HG03095 (cell line): ENCODE data around the gene UBE4B.
"Not testable (repeated sequence)": the region's sequence is repeated elsewhere in the genome, so short reads cannot be mapped to it uniquely, and the experiment has no call there.

Experiments
- ATAC-seq: cut with Tn5 transposase; IDR thresholded peaks from one replicate; pipeline ENCODE4 v1.9.1; 2021; ENCODE audit warnings: moderate library complexity; ENCODE audit not compliant: unreplicated experiment

Gene UBE4B

GRCh38 chr1:10207810-10208209, 175.1 kb downstream of the UBE4B start:
- ATAC-seq = no peak

GRCh38 chr1:10208537-10208936, 175.8 kb downstream of the UBE4B start:
- no peak for ATAC-seq

- ATAC-seq = no peak
Measured at GRCh38 chr1:10209590-10209904, 176.8 kb downstream of the UBE4B start.

- ATAC-seq = peak; percentile 96
Measured at GRCh38 chr1:10209905-10210810, 177.4 kb downstream of the UBE4B start, which contains the start of gene KIF1B. TSS of gene KIF1B (plus strand) at chr1:10210570. CDS start at chr1:10232329, 21,759 bp downstream.

GRCh38 chr1:10210841-10211804, 178.4 kb downstream of the UBE4B start:
- no peak for ATAC-seq

GRCh38 chr1:10211805-10212410, 179.2 kb downstream of the UBE4B start:
- no peak for ATAC-seq

GRCh38 chr1:10212476-10212875, 179.7 kb downstream of the UBE4B start:
- ATAC-seq = no peak

GRCh38 chr1:10213186-10213705, 180.5 kb downstream of the UBE4B start:
- no peak for ATAC-seq

GRCh38 chr1:10216090-10216749, 183.5 kb downstream of the UBE4B start:
- no peak for ATAC-seq

- no peak for ATAC-seq
Measured at GRCh38 chr1:10217748-10218441, 185.1 kb downstream of the UBE4B start.

- no peak for ATAC-seq
Measured at GRCh38 chr1:10220200-10220599, 187.4 kb downstream of the UBE4B start.

GRCh38 chr1:10220657-10221056, 187.9 kb downstream of the UBE4B start:
- ATAC-seq = not testable (repeated sequence)

- no peak for ATAC-seq
Measured at GRCh38 chr1:10225573-10225972, 192.8 kb downstream of the UBE4B start.

GRCh38 chr1:10228528-10228927, 195.8 kb downstream of the UBE4B start:
- ATAC-seq = no peak

GRCh38 chr1:10229903-10230302, 197.1 kb downstream of the UBE4B start:
- no peak for ATAC-seq
